ENCODE results near the gene TCF7L2. TPM values are rescaled to one million over a fixed set of nuclear protein-coding genes. Genes with fewer than 3 reads are reported as not detected.

TCF7L2 gene
- total and polyA plus RNA-seq, 4 donors: 14.0 to 57.8 (median 34.8) TPM

- ATAC-seq (ENCODE audit: low FRiP score): peak; percentile 36
- intact Hi-C loops (cut with DNase I): loop anchor here in 1 of 2 donors (10.0 kb wide), 1 partner anchor 104 kb away; the partner anchor contains the start of gene TCF7L2
- no peak overlapping the region for H3K4me3 ChIP-seq (ENCODE audit: low read length in 2 of 2)
- peak overlapping the region in 1 of 2 donors; percentile 75 for H3K27ac ChIP-seq (ENCODE audit: low read depth in 1 of 2, low read length in 2 of 2)
- no peaks in the 10 kb centered on the region for H3K9me3 ChIP-seq (ENCODE audit: control insufficient read depth, low read length)
- H3K4me1 ChIP-seq (ENCODE audit: control insufficient read depth in 1 of 2, insufficient read depth in 2 of 2, low read length in 2 of 2): peaks cover 9 to 17% of the 10 kb centered on the region in 2 donors
- no peak for DNase-seq
- H3K36me3 ChIP-seq (ENCODE audit: control insufficient read depth in 1 of 2, insufficient read depth in 2 of 2, low read length in 1 of 2): no peaks in the 10 kb centered on the region
- no peaks in the 10 kb centered on the region for H3K27me3 ChIP-seq (ENCODE audit: control insufficient read depth in 1 of 2, insufficient read depth in 2 of 2, low read length in 1 of 2)
- 13 to 14% methylated on average over 19 of the region's 19 CpGs for WGBS, 2 donors
Observed at GRCh38 chr10:113058523-113059370, 108.7 kb downstream of the TCF7L2 start.

- H3K9me3 ChIP-seq (ENCODE audit: control insufficient read depth, low read length): no peaks in the 10 kb centered on the region
- no peaks in the 10 kb centered on the region for H3K36me3 ChIP-seq (ENCODE audit: control insufficient read depth in 1 of 2, insufficient read depth in 2 of 2, low read length in 1 of 2)
- peak overlapping the region; percentile 83 to 96 for H3K27ac ChIP-seq (ENCODE audit: low read depth in 1 of 2, low read length in 2 of 2)
- H3K27me3 ChIP-seq (ENCODE audit: control insufficient read depth in 1 of 2, insufficient read depth in 2 of 2, low read length in 1 of 2): no peaks in the 10 kb centered on the region
- peak overlapping the region in 1 of 2 donors; percentile 32 for H3K4me3 ChIP-seq (ENCODE audit: low read length in 2 of 2)
- ATAC-seq (ENCODE audit: low FRiP score) (peak; percentile 66), DNase-seq (peak in 1 of 2 donors; percentile 69)
- H3K4me1 ChIP-seq (ENCODE audit: control insufficient read depth in 1 of 2, insufficient read depth in 2 of 2, low read length in 2 of 2): peaks cover 10 to 22% of the 10 kb centered on the region in 2 donors
- 0 to 2% methylated on average over 8 of the region's 8 CpGs for WGBS, 2 donors
- intact Hi-C loops (cut with DNase I): loop anchor here in 1 of 2 donors (10.0 kb wide), 1 partner anchor 105 kb away; the partner anchor contains the start of gene TCF7L2
Observed at GRCh38 chr10:113059371-113059780, 109.3 kb downstream of the TCF7L2 start.

GRCh38 chr10:113060201-113061053 is 110.4 kb downstream of the TCF7L2 start:
- ATAC-seq (ENCODE audit: low FRiP score) (peak; percentile 81), DNase-seq (peak; percentile 80 to 84)
- no peaks in the 10 kb centered on the region for H3K27me3 ChIP-seq (ENCODE audit: control insufficient read depth in 1 of 2, insufficient read depth in 2 of 2, low read length in 1 of 2)
- no peak overlapping the region for H3K4me3 ChIP-seq (ENCODE audit: low read length in 2 of 2)
- H3K9me3 ChIP-seq (ENCODE audit: control insufficient read depth, low read length): no peaks in the 10 kb centered on the region
- H3K4me1 ChIP-seq (ENCODE audit: control insufficient read depth in 1 of 2, insufficient read depth in 2 of 2, low read length in 2 of 2): peaks cover 15 to 29% of the 10 kb centered on the region in 2 donors
- intact Hi-C loops (cut with DNase I): loop anchor here in 1 of 2 donors (5.0 kb wide), 1 partner anchor 38 kb away; no protein-coding TSS in a partner anchor
- H3K36me3 ChIP-seq (ENCODE audit: control insufficient read depth in 1 of 2, insufficient read depth in 2 of 2, low read length in 1 of 2): no peaks in the 10 kb centered on the region
- peak overlapping the region; percentile 92 to 96 for H3K27ac ChIP-seq (ENCODE audit: low read depth in 1 of 2, low read length in 2 of 2)
- 0 to 3% methylated on average over 15 of the region's 15 CpGs for WGBS, 2 donors

- Histone ChIP-seq H3K27ac (ENCODE audit: low read depth in 1 of 2, low read length in 2 of 2) (peak overlapping the region; percentile 63 to 92), H3K4me3 (ENCODE audit: low read length in 2 of 2) (no peak overlapping the region), H3K4me1 (ENCODE audit: control insufficient read depth in 1 of 2, insufficient read depth in 2 of 2, low read length in 2 of 2) (peaks cover 15 to 30% of the 10 kb centered on the region in 2 donors), H3K36me3 (ENCODE audit: control insufficient read depth in 1 of 2, insufficient read depth in 2 of 2, low read length in 1 of 2) (no peaks in the 10 kb centered on the region), H3K9me3 (ENCODE audit: control insufficient read depth, low read length) (no peaks in the 10 kb centered on the region), H3K27me3 (ENCODE audit: control insufficient read depth in 1 of 2, insufficient read depth in 2 of 2, low read length in 1 of 2) (no peaks in the 10 kb centered on the region)
- WGBS, 2 donors: 53 to 55% methylated on average over 7 of the region's 7 CpGs
- ATAC-seq (ENCODE audit: low FRiP score) (no peak), DNase-seq (no peak)
- intact Hi-C loops (cut with DNase I): loop anchor here in 1 of 2 donors (5.0 kb wide), 1 partner anchor 39 kb away; no protein-coding TSS in a partner anchor
Observed at GRCh38 chr10:113061054-113061430, 111.0 kb downstream of the TCF7L2 start.

GRCh38 chr10:113061557-113061956 is 111.5 kb downstream of the TCF7L2 start:
- WGBS, 2 donors: 74 to 76% methylated on average over 10 of the region's 10 CpGs

GRCh38 chr10:113063043-113063967 is 113.3 kb downstream of the TCF7L2 start:
- intact Hi-C loops (cut with DNase I): loop anchor here in 1 of 2 donors (5.0 kb wide), 1 partner anchor 41 kb away; no protein-coding TSS in a partner anchor
- Histone ChIP-seq H3K9me3 (ENCODE audit: control insufficient read depth, low read length) (no peaks in the 10 kb centered on the region), H3K27me3 (ENCODE audit: control insufficient read depth in 1 of 2, insufficient read depth in 2 of 2, low read length in 1 of 2) (no peaks in the 10 kb centered on the region), H3K4me1 (ENCODE audit: control insufficient read depth in 1 of 2, insufficient read depth in 2 of 2, low read length in 2 of 2) (peaks cover 19 to 24% of the 10 kb centered on the region in 2 donors), H3K27ac (ENCODE audit: low read depth in 1 of 2, low read length in 2 of 2) (peak overlapping the region; percentile 43 to 85), H3K36me3 (ENCODE audit: control insufficient read depth in 1 of 2, insufficient read depth in 2 of 2, low read length in 1 of 2) (no peaks in the 10 kb centered on the region), H3K4me3 (ENCODE audit: low read length in 2 of 2) (no peak overlapping the region)
- DNase-seq (no peak), ATAC-seq (ENCODE audit: low FRiP score) (no peak)
- WGBS, 2 donors: 83 to 85% methylated on average over 14 of the region's 14 CpGs

More at GRCh38 chr10:113061557-113061956, 111.5 kb downstream of the TCF7L2 start:
- Histone ChIP-seq H3K4me1 (ENCODE audit: control insufficient read depth in 1 of 2, insufficient read depth in 2 of 2, low read length in 2 of 2) (peaks cover 17 to 30% of the 10 kb centered on the region in 2 donors), H3K27ac (ENCODE audit: low read depth in 1 of 2, low read length in 2 of 2) (peak overlapping the region; percentile 63 to 65), H3K27me3 (ENCODE audit: control insufficient read depth in 1 of 2, insufficient read depth in 2 of 2, low read length in 1 of 2) (no peaks in the 10 kb centered on the region), H3K9me3 (ENCODE audit: control insufficient read depth, low read length) (no peaks in the 10 kb centered on the region), H3K4me3 (ENCODE audit: low read length in 2 of 2) (no peak overlapping the region), H3K36me3 (ENCODE audit: control insufficient read depth in 1 of 2, insufficient read depth in 2 of 2, low read length in 1 of 2) (no peaks in the 10 kb centered on the region)
- ATAC-seq (ENCODE audit: low FRiP score) (no peak), DNase-seq (no peak)
- intact Hi-C loops (cut with DNase I): loop anchor here in 1 of 2 donors (5.0 kb wide), 1 partner anchor 39 kb away; no protein-coding TSS in a partner anchor

GRCh38 chr10:113064039-113064438 is 114.0 kb downstream of the TCF7L2 start:
- Histone ChIP-seq H3K9me3 (ENCODE audit: control insufficient read depth, low read length) (no peaks in the 10 kb centered on the region), H3K4me1 (ENCODE audit: control insufficient read depth in 1 of 2, insufficient read depth in 2 of 2, low read length in 2 of 2) (peaks cover 15 to 22% of the 10 kb centered on the region in 2 donors), H3K27ac (ENCODE audit: low read depth in 1 of 2, low read length in 2 of 2) (peak overlapping the region; percentile 43 to 85), H3K4me3 (ENCODE audit: low read length in 2 of 2) (no peak overlapping the region), H3K27me3 (ENCODE audit: control insufficient read depth in 1 of 2, insufficient read depth in 2 of 2, low read length in 1 of 2) (no peaks in the 10 kb centered on the region), H3K36me3 (ENCODE audit: control insufficient read depth in 1 of 2, insufficient read depth in 2 of 2, low read length in 1 of 2) (no peaks in the 10 kb centered on the region)
- no peak for ATAC-seq (ENCODE audit: low FRiP score)
- 93 to 95% methylated on average over 5 of the region's 5 CpGs for WGBS, 2 donors
- intact Hi-C loops (cut with DNase I): loop anchor here in 1 of 2 donors (5.0 kb wide), 1 partner anchor 42 kb away; no protein-coding TSS in a partner anchor
- no peak for DNase-seq
